IPS-18c (cell line): ENCODE results near the gene TRIP13.
"Not testable (repeated sequence)": the region's sequence is repeated elsewhere in the genome, so short reads cannot be mapped to it uniquely, and the experiment has no call there.

ENCODE experiments used
- H3K4me3 ChIP-seq: 2 replicates; pipeline ENCODE4 v1.7.0; 2013; ENCODE audit warnings: low read depth, mild to moderate bottlenecking, low read length, moderate library complexity; ENCODE audit not compliant: insufficient read depth
- H3K9me3 ChIP-seq: one replicate; pipeline ENCODE4 v1.6.1; 2013; ENCODE audit warnings: mild to moderate bottlenecking, low read length, moderate library complexity; ENCODE audit not compliant: control insufficient read depth, insufficient read depth

TRIP13 gene

DNA sequence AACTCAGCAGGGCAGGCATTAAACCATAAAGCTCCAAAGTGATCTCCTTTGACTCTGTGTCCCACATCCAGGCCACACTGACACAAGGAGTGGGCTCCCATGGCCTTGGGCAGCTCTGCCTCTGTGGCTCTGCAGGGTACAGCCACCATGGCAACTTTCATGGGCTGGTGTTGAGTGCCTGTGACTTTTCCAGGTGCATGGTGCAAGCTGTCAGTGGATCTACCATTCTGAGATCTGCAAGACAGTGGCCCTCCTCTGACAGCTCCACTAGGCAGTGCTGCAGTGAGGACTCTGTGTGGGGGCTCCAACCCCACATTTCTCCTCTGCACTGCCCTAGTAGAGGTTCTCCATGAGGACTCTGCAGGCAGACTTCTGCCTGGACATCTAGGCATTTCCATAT lies 41.3 kb downstream of the TRIP13 start:
- H3K4me3 ChIP-seq, H3K9me3 ChIP-seq: not testable (repeated sequence)

DNA sequence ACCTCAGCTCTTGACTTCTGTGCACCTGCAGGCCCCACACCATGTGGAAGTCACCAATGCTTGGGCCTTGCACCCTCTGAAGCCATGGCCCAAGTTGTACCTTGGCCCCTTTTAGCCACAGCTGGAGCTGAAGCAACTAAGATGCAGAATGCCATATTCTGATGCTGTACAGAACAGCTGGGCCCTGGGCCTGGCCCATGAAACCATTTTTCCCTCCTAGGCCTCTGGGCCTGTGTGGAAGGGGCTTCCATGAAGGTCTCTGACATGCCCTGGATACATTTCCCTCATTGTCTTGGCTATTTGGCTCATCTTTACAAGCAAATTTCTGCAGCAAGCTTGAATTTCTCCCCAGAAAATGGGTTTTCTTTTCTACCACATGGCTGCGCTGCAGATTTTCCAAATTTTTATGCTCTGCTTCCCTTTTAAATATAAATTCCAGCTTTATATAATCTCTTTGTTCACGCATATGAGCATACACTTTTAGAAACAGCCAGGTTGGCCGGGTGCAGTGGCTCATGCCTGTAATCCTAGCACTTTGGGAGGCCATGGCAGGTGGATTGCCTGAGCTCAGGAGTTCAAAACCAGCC lies 41.8 kb downstream of the TRIP13 start:
- not testable (repeated sequence) for H3K4me3 ChIP-seq, H3K9me3 ChIP-seq

DNA sequence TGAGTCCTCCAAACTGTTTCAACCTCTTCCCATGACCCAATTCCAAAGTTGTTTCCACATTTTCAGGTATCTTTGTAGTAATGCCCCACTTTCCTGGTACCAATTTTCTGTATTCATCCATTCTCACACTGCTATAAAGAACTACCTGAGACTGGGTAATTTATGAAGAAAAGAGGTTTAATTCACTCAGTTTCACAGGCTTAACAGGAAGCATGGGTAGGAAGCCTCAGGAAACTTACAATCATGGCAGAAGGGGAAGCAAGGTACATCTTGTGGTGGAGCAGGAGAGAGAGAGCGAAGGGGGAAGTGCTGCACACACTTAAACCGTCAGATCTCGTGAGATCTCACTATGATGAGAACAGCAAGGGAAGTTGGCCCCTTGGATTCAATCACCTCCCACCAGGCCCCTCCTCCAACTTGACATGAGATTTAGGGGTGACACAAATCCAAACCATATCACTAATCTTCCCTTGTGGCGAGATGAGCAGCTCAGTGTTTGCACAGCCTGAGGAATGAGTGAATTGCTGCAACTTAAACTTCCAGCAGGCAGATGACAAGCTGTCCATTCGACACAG lies 42.9 kb downstream of the TRIP13 start:
- H3K9me3 ChIP-seq = no peaks in the 10 kb centered on the region
- H3K4me3 ChIP-seq = no peak overlapping the region

DNA sequence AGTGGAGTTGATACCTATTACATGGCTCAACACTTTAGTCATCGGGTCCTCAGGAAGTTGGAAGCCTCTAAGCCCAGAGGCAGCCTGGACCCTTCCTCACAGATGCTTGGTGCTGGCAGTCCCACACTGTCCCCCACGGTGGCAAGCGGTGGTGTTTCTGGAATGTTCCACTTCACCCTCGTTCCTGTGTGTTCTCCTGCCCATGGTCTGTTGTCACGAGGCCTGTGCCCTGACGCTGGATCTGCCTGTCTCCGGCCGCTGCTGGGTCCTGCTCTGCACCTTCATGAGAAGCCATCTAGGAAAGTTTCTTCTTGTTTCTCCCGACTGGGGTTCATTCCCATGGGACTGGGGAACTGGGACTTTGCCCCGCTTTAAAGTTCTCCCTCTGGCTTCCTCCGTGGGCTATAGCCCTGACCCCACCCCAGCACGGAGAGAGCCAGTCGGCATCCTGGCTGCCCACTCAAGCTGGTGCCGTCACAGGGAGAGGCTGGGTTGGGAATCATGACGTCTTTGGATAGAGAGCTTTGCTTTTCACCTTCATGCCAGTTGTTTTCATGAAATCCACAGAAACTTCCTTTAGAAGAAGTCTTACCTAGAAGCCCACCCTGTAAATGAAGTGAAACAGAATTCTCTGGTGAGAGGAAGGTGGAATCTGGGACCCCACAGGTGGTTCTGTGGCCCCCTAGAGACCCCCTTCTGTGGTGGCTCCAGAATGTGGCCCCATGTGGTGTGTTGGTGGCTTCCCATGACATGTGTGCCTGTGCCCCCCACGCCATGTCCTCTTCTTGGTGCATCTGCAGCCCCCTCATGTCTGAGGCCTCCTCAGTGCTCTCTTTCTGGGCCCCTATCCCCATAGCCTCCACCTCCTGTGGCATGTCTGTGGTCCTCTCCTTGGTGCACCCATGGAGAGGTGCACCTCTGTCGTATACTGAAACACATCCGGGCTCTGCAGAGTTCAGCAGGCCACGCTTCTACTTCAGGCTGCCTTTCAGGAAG lies 43.8 kb downstream of the TRIP13 start:
- Histone ChIP-seq H3K9me3 (no peaks in the 10 kb centered on the region), H3K4me3 (no peak overlapping the region)

DNA sequence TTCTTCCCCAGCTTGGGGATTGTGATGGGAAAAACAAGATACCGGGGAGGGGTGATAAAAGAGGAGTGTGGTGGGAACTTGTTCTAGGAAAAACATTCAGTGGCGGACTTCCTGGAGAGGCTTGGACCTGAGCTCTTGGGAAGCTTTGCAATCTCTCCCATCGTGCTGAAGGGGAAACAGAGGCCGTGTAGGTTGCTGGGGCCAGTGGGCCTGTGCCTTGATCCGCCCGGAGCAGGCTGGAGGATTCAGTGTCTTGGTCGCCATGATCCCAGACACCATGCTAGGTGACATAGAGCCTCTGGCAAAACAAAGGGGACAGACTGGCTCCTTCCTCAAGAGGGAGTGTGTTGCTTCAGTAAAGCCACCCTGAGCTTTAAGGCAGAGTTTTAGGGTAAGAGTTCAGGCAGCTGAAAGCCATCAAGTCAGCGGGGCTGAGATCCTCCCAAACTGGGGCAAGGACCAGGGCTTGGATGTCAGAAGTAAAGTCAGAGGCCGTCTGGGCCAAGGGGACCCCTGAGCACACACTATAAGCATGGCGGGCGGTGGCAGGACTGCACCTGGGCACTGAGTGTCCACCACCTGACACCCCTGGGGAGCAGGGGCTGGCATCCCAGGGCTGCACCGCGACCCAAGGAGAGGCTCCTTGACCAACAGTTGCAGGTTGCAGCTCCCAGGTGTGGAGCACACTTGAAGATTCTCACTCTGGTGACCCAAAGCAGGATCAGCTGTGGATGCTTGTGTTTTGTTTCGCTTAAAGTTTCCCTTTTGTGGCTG lies 44.7 kb downstream of the TRIP13 start:
- Histone ChIP-seq H3K9me3 (no peaks in the 10 kb centered on the region), H3K4me3 (no peak overlapping the region)

DNA sequence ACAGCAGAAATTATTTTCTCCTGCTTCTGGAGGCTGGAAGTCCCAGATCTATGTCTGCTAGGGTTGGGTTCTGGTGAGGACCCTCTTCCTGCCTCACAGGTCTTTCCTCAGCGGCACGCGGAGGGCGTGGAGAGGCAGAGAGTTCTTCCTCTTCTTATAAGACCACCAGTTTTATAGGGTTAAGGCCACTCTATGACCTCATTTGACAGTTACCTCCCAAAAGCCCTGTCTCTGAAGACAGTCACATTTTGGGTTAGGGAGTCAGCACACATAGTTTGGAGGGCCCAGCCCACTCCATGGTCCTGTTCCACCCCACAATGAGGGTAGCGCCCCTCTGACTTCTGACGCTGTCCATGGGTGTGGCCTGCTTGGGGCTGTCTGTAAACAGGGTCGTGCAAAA lies 46.7 kb downstream of the TRIP13 start:
- Histone ChIP-seq H3K9me3 (no peaks in the 10 kb centered on the region), H3K4me3 (no peak overlapping the region)

DNA sequence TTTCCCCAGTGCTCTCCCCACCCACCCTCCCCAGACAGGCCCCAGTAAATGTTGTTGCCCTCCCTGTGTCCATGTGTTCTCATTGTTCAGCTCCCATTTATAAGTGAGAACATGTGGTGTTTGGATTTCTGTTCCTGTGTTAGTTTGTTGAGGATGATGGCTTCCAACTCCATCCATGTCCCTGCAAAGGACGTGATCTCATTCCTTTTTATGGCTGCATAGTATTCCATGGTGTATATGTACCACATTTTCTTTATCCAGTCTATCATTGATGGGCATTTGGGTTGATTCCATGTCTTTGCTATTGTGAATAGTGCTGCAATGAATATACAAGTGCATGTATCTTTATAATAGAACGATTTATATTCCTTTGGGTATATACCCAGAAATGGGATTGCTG lies 48.1 kb downstream of the TRIP13 start:
- H3K4me3 ChIP-seq, H3K9me3 ChIP-seq: not testable (repeated sequence)

DNA sequence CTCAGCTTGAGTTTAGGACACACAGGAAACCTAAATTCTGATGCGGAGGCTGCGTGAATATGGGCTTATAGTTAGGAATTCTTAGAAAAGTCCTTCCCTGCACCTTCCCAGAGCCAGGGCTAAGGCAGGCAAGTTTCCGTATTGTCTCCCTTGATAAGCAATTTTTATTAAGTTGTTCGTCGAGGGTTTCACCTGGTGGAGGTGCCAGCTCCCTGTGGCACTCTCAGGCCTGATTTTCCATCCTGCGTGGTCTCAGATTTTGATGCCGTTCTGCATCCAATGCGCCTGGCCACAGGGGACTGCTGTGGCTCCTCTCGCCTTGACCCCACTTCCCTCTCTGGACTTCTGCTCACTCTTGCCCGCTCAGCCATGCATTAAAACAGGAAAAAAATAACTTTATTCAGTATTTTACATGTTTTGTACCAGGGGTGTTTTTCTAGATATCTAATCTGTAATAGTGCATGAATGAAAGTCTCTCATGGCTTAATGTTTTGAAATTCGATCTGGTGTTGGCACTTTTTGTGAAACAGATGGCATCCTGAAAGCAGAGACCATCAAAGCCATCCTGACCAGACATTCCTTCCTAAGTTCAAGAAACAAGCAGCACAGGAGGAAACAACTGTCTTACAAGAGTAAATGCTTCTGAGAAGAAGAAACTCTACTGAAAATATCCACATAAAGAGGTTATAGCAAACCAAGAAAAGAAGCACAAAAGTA lies 50.7 kb downstream of the TRIP13 start:
- no peaks in the 10 kb centered on the region for H3K9me3 ChIP-seq
- no peak overlapping the region for H3K4me3 ChIP-seq

DNA sequence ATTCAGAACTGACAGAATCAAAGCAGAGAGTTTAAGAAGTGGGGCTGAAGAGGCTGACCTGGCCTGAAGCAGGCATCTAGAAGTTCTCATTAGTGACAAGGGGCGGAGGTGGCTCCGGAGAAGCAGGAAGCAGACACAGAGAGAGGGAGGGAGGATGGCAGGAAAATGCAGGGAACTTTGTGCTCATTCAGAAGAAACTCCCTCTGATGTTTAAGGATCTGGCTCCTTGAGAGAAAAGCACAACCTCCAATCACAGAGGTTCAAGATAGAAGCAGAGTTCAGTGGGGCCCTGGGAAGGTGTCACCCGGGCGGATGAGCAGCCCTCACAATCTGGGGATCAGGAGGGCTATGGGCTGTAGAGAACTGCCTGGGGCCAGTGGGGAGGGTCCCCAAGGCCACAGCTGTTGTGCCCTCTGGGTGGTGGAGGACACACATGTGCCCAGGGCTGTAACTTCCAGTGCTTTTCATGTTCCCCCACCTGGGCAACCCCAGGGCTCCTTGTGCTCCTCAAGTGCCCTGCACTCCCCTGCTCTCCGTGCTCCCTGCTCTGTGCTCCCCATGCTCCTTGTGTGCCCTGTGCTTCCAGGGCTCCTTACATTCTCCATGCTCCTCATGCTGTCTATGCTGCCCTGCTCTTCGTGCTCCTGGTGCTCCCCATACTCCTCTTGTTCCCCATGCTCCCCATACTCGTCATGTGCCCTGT lies 51.4 kb downstream of the TRIP13 start:
- Histone ChIP-seq H3K9me3 (no peaks in the 10 kb centered on the region), H3K4me3 (no peak overlapping the region)

DNA sequence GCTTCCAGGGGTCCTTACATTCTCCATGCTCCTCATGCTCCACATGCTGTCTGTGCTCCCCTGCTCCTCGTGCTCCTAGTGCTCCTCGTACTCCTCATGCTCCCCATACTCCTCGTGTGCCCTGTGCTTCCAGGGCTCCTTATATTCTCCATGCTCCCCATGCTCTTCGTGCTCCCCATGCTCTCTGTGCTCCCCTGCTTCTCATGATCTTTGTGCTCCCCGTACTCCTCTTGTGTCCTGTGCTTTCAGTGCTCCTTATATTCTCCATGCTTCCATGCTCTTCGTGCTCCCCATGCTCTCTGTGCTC lies 51.9 kb downstream of the TRIP13 start:
- no peak overlapping the region for H3K4me3 ChIP-seq
- no peaks in the 10 kb centered on the region for H3K9me3 ChIP-seq

DNA sequence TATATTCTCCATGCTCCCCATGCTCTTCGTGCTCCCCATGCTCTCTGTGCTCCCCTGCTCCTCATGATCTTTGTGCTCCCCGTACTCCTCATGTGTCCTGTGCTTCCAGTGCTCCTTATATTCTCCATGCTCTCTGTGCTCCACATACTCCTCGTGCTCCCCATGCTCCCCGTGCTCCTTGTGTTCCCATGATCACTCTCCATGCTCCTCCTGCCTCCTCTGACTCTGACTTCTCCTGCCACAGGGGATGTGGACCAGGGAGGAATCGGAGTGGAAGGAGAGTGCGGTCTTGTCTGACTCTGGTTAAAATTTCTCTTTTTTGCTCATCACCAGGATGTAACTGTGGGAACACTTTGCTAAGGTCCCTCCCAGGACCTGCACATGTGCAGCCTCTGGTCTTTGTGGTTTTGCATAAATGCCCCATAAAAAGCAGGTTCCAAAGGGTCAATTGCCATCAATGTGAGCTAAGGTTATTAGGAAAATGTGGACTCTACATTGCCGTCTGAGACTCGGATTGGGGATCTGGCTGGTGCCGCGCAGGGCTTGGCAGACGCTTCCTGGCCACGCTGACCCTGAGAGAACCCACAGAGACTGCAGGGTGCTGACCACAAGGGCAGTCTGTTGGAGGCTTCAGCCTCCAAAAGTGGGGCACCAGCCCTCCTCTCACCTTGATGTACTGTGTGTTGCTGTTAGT lies 52.5 kb downstream of the TRIP13 start:
- Histone ChIP-seq H3K9me3 (no peaks in the 10 kb centered on the region), H3K4me3 (no peak overlapping the region)

DNA sequence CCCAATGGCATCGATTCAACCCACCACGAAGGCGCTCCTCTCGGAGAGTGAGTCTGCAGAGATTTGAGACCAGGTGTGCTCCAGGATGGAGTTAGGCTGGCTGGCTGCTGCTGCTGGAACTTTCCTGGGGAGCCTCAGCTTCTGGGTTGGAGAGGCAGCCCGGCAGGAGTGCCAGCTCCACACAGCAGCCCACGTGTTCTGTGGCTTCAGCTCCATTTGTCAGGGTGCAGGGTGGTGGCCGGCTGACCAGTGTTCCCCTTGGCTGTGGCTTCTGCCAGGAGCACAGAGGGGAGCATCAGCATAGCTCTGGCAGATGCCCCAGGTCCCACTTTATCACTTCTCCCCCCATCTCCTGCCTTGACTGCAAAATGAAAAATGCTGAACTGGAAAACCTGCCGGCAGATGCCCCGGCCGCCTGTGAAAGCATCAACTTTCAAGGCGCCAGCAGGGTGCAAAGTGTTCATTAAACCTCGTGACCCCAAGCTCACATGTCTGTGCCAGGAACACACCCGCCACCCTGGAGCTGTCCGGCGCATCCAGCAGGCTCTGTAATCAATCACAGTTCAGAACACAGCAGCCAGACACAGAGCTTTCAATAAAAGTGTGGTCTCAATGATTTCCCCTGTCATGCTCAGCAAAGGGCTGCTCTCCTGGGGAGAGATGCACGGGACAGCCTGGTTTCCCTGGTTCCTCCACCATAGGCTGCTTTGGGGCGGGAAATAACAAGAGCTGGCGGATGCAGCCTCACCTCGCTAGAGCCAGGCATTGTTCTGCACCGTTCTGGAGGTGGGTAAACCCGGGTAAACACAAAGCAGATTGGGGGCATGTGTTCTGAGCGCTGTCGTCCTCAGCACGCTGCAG lies 53.2 kb downstream of the TRIP13 start:
- Histone ChIP-seq H3K9me3 (no peaks in the 10 kb centered on the region), H3K4me3 (no peak overlapping the region)

DNA sequence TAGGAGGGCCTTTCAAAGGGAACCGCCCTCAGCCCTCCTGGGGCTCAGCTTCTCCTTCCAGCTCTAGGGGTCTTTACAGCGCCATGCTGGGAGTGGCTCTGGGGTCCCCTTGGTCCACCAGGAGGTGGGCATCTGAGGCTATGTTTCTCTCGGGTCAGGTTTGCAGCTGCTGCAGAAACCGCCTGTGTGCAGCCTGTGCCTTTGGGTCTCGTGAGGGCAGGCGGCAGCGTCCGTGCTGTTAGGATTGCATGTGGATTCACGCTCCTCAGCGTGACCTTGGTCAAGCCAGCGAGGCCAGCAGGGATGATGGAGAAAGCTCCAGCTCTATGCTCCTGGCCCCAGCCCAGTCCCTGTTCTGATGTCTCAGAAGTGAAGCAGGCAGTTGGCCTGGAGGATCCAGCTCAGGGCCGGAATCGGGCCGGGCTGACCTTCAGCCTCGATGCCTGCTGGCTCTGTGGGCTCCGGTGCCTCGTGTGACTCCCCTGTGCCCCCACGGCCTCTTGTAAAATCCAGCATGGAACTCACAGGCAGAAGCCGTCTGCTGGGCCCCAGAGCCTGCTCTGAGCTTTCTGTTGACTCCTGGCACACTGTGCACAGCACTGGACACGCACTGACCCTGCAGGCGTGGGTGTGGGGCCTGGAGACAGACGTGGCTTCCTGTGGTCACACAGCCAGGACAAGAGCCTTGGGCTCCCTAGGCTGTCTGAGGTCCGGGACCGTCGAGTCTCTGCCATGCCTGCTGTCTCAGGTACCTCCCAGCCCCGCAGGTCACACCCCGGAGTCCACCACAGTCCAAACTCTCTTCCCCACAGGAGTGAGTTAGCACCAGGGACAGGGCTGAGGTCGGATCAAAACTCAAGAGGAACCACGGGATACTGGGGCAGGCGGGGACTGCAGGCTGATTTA lies 54.3 kb downstream of the TRIP13 start:
- H3K4me3 ChIP-seq = no peak overlapping the region
- H3K9me3 ChIP-seq = no peaks in the 10 kb centered on the region

DNA sequence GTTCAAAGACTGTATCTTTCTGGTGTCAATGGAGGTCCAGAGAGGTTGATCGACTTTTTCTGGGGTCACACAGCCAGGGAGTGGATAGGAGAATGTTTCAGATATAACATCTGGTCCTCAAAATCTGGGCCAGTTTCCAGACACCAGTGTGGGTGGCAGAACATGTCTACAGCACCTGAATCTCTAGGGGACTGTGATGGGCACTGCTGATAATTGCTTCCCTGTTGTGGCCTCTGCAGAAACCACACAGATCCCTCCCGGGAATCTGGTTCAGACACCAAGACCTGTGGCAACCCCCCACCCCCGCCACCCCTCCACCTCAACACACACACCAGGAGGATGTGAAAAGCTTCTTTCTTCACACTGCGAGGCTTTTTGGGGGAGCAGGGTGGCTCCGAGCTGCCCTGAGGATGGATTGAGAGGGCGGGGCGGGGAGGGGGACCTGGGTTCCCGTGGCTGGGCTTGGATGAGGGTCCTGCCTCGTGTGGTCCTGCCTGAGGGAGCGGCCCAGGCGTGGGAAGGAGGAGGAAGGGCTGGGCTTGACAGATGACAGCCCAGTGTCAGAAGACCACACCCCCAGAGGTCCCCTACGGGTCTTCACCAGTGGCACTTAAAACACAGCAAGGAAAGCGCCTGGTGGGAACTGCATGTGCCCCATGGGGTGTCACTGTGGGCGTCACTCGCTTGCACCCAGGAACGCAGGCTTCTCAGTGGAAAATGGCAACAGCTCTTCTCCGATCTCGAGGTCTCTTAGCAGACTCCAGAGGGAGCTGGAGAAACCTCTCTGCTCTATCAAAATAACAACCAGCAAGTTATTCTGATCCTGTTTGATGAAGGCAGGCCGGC lies 55.2 kb downstream of the TRIP13 start:
- Histone ChIP-seq H3K9me3 (no peaks in the 10 kb centered on the region), H3K4me3 (no peak overlapping the region)
